D721Med (cell line): ENCODE measurements around the gene RBM15B.

Experiments
- DNase-seq: peaks from one replicate; pipeline ENCODE4 v3.0.0; 2011; ENCODE audit warnings: low spot score; ENCODE audit not compliant: insufficient read length
- FAIRE-seq: peaks from 2 replicates; lab custom pipeline; 2011; peaks lifted over from hg19 to GRCh38; lab: Jason Lieb, UNC
- TF ChIP-seq, protein P1 (sequence below): IDR thresholded peaks from 2 replicates; pipeline ENCODE4 v1.5.1; 2012; ENCODE audit warnings: mild to moderate bottlenecking, control low read depth; ENCODE audit not compliant: insufficient read depth; ENCODE audit errors: missing control alignments

The RBM15B gene

DNA sequence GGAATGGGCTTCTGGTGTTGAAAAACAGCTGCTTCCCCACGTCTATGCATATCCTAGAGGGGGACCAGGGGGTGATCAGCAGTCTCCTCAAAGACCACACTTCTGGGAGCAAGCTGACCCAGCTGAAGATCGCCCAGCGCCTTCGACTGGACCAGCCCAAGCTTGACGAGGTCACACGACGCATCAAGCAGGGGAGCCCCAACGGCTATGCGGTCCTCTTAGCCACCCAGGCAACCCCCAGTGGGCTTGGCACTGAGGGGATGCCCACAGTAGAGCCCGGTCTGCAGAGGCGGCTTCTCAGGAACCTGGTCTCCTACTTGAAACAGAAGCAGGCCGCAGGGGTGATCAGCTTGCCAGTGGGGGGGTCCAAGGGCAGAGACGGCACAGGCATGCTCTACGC lies 2.5 kb downstream of the RBM15B start:
- DNase-seq, result no peak
- no peak for FAIRE-seq
- TF ChIP-seq, protein P1, sequence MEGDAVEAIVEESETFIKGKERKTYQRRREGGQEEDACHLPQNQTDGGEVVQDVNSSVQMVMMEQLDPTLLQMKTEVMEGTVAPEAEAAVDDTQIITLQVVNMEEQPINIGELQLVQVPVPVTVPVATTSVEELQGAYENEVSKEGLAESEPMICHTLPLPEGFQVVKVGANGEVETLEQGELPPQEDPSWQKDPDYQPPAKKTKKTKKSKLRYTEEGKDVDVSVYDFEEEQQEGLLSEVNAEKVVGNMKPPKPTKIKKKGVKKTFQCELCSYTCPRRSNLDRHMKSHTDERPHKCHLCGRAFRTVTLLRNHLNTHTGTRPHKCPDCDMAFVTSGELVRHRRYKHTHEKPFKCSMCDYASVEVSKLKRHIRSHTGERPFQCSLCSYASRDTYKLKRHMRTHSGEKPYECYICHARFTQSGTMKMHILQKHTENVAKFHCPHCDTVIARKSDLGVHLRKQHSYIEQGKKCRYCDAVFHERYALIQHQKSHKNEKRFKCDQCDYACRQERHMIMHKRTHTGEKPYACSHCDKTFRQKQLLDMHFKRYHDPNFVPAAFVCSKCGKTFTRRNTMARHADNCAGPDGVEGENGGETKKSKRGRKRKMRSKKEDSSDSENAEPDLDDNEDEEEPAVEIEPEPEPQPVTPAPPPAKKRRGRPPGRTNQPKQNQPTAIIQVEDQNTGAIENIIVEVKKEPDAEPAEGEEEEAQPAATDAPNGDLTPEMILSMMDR, result no peak

DNA sequence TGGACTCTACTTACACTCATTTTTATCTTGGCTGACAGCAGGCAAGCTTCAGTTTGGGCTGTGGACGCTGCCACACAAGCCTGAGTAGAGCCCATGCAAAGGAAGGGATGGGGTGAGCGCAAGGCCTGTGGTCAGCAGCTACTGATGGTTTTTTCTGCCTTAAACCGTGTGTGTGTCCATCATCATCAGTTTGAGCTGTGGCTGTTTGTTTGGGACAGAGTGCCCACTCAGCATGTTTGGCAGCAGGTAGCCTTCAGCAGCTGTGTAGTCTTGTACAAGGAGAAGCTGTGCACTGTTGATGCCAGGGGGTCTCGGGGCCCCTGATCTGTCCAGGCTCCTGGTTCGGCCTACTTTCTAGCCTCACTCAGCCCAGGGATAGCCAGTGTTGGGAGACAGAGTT lies 3.5 kb downstream of the RBM15B start:
- FAIRE-seq (no peak), DNase-seq (no peak)
- TF ChIP-seq, protein P1, result no peak

DNA sequence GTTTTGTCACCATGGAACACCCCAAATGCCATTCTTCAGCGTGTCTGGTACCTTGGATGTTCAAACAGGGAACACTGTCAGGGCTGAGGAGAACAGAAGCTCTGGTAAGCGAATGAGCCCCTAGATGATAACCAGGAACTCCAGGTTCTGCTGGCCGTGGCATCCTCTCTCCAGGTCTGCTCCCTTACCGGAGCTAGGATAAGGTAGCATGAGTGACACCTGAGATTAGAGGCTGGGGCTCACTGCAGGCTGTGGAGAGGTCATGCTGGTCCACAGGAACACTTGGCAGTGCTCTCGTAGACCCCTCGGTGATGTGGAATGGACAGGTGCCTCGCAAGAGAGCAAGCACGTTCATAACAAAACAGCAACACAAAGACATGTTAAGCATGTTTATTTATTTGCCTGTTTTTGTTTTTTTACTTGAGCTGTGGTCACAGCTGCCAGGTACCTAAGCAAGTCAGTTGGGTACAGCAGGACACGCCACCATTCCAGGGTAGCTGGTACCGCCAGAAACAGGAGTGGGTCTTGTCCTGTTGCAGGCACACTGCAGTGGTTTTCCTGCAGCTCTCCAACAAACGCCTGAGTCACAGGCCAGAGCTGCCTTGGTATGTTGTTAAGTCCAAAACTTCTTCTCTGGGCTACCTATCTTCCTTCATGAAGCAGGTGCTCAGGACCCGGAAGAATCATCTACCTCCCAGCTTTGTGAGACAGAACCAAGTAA lies 4.6 kb downstream of the RBM15B start:
- TF ChIP-seq, protein P1, result no peak
- FAIRE-seq (no peak), DNase-seq (no peak)

DNA sequence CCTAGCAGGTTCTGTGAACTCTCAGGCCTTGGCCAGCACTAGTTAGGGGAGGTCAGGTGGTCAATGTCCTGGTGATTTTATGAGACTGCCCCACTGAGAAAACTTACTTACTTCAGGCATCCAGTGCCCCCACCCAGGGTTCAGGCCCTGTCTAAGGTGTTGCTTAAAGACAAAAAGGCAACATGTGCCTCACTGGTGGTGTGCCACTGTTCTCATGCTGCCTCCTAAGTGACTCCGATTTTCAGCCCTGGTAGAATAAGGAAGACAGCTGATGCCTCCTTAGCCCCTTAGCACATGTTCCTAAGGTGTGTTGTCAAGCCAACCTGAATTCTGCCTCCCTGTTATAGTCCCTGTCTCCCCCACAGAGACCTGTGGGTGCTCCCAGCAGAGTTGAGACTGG lies 5.3 kb downstream of the RBM15B start:
- DNase-seq, result no peak
- TF ChIP-seq, protein P1, result no peak
- FAIRE-seq, result no peak

DNA sequence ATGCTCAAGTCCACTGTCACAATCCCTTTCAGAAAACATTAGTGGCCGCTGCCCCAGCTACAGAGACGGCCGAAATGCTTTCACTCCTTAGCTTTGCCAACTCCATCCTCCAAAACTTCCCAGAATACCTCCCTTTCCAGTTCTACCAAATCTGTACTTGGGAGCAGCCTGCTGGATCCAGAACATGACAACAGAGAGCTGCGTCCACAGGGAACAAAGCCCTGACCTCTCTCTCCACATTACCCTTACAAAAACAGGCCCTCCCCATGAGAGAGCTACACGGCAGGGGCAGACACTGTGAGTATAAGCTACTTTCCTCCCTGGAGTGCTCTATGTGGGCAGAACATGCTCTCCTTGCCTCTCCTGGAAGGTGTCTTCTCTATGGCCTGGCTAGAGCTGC lies 6.3 kb downstream of the RBM15B start:
- FAIRE-seq (no peak), DNase-seq (no peak)
- TF ChIP-seq, protein P1, result no peak

DNA sequence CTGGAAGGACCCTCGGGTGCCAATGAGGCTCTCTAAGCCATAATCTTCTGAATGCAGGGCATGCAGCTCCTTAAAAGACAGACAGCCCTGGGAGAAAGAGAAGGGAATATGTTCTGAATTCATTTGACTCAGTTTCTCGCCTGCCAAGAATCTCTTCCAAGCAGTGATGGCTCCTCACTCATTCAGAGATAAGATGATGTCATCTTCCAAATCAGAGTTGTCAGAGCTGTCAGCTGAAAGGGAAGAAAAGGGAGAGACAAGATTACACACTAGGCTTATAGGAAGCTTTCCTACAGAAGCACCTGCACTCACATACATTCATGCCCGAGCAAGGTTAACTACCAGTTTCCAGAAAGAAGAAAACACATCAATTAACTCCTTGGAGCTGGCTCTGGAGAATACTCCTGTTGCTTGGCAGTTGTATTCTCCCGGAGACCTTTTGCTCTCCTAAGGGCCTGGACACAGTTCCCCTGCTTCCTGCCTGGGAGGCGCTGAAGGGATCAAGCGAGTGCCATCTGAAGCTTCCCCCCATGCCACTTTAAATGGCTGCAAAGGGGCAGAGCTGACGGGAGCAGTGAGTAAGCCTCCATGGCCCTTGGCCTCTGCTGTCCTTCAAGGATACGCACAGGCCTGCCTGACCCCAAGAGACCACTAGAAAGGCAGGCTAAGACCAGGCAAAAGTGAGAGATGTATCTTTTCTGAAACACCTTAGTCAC lies 7.7 kb downstream of the RBM15B start:
- FAIRE-seq, result no peak
- DNase-seq, result no peak
- TF ChIP-seq, protein P1, result no peak

DNA sequence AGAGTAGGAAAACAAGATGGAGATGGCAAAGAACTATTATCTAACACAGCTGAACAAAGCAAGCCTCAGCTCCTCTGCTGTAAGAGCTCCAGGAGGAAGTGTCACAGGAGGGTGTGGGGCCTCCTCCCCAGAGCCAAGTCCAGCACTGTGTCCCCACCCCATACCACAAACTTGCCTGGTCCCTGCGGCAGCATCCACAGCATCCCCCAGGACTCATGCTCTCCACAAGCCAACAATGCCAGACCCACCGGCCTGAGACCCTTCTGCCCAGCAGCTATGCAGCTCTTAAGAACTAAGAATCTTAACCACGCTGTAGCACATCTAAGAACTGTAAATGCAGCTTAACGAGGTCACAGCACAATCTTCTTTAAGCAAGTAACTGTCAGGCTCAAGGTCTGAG lies 9.1 kb downstream of the RBM15B start:
- DNase-seq (no peak), FAIRE-seq (peak; percentile 77)
- TF ChIP-seq, protein P1, result no peak
